ENCODE data around the gene ENGASE.
"Not testable (repeated sequence)": the region's sequence is repeated elsewhere in the genome, so short reads cannot be mapped to it uniquely, and the experiment has no call there.

Gene ENGASE

DNA sequence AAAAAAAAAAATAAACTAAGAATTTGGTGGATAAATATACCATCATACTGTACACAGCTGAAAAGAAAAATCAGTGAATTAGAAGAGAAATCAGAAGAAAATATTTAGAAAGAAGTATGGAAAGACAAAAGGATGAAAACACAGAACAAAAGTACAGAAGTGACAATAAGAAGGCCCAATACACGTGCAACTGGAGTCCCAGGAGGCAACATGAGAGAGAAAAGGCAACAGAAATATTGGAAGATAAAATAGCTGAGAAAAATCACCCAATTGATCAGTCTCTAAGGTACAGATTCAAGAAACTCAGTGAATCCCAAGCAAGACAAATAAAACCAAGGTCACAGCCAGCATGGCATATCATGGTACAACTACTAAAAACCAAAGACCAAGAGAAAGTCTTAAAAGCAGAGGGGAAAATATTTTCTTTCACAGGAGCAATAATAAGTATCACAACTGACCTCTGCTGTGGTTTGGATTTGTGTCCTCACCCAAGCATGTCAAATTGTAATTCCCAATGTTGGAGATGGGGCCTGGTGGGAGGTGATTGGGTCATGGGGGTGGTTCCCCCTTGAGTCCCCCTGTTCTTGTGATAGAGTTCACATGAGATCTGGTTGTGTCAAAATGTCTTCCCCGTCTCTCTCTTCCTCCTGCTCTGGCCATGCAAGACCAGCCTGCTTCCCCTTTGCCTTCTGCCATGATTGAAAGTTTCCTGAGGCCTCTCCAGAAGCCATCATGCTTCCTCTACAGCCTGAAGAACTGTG is 20.2 kb upstream of the ENGASE start:
- no peak overlapping the region for H3K27ac Mint-ChIP-seq
- no peak overlapping the region for H3K4me3 Mint-ChIP-seq

DNA sequence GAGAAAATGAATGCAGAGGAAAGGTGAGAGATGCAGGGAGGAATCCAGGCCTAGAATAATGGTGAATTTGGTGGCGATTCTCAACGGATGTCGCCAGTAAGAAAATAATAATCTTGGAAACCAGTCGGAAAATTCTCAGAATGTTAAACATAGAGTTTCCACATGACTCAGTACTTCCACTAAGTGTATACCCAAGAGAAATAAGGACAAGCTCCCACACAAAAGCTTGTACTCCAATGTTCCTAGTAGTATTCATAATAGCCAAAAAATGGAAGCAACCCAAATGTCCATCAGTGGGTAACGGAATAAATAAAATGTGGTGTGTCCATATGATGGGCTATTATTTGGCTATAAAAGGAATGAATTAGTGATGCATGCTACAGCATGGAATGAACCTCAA is 19.4 kb upstream of the ENGASE start:
- ATAC-seq (no peak), DNase-seq (no peak)
- peaks cover 17% of the 10 kb centered on the region for H3K27me3 Mint-ChIP-seq
- H3K4me1 Mint-ChIP-seq = peaks cover 6% of the 10 kb centered on the region
- H3K36me3 Mint-ChIP-seq (ENCODE audit: low read depth) = peaks cover 2% of the 10 kb centered on the region
- no peak overlapping the region for H3K27ac Mint-ChIP-seq
- H3K4me3 Mint-ChIP-seq = no peak overlapping the region
- H3K9me3 Mint-ChIP-seq = peaks cover 13% of the 10 kb centered on the region

More for the DNA sequence above, 20.2 kb upstream of the ENGASE start:
- no peak for DNase-seq
- H3K4me1 Mint-ChIP-seq = peaks cover 6% of the 10 kb centered on the region
- H3K36me3 Mint-ChIP-seq (ENCODE audit: low read depth) = peaks cover 2% of the 10 kb centered on the region
- ATAC-seq = no peak
- H3K9me3 Mint-ChIP-seq = peaks cover 13% of the 10 kb centered on the region
- peaks cover 17% of the 10 kb centered on the region for H3K27me3 Mint-ChIP-seq

DNA sequence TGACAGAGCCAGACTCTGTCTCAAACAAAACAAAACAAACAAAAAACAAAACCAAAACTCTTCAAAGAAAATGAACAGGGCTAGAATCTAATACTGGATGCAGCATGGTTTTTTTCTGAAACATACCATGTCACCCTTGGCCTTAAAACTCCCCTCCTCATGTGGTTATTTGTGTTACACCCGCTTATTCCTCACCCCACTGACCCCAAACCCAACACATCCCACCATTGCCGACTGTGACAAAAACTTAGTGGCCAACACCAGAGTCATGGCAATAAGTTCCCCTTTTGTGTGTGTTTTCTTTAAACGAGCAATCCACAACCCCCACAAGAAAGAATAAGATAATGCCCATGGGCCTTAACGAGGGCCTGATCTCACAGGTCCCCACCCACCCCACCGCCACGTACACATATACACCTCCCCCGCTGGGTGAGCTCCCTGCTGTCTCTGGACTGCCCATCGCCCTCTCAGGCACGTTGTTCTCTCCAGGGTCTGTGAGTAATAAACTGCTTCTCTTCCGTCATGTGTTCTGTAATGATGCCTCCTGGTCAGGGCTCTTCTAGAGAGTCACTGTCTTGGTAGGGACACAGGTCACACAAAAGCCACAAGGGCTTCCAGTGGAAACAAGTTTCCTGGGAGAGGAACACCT is 16.8 kb upstream of the ENGASE start:
- no peak overlapping the region for H3K4me3 Mint-ChIP-seq
- no peak overlapping the region for H3K27ac Mint-ChIP-seq
- peaks cover 2% of the 10 kb centered on the region for H3K36me3 Mint-ChIP-seq (ENCODE audit: low read depth)
- H3K27me3 Mint-ChIP-seq = peaks cover 15% of the 10 kb centered on the region
- peaks cover 6% of the 10 kb centered on the region for H3K4me1 Mint-ChIP-seq
- peaks cover 13% of the 10 kb centered on the region for H3K9me3 Mint-ChIP-seq
- no peak for ATAC-seq
- DNase-seq = no peak

DNA sequence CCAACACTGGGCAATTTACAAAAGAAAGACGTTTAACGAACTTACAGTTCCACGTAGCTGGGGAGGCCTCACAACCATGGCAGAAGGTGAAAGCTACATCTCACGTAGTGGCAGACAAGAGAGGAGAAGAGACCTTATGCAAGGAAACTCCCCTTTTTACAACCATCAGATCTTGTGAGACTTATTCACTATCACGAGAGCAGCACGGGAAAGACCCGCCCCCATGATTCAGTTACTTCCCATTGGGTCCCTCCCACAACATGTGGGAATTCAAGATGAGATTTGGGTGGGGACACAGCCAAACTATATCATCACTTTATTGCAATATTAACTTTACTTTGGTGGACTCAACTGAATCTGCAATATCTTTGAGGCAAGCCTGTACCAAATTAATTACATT is 11.9 kb upstream of the ENGASE start:
- Mint-ChIP-seq H3K9me3 (peaks cover 3% of the 10 kb centered on the region), H3K27ac (no peak overlapping the region), H3K27me3 (peaks cover 9% of the 10 kb centered on the region), H3K36me3 (ENCODE audit: low read depth) (no peaks in the 10 kb centered on the region), H3K4me3 (no peak overlapping the region), H3K4me1 (peaks cover 10% of the 10 kb centered on the region)
- ATAC-seq (no peak), DNase-seq (no peak)

DNA sequence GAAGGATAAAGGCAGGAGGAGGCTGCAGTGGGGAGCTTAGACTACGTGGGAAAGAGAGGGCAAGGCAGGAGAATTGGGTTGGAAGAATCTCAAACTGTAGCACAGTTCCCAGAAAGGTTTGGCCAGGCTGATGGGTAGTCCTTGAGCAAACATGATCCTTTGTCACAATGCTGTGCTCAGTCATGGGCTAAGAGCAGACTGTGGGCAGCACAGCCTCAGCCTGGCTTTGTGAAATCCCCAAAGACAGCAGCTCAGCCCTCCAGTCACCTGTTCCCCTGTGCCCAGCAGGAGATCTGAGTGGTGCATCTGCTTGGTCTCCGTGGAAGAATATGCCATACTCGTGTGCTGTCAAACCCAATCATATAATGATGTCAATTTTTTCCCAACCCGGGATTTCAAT is 10.6 kb upstream of the ENGASE start:
- DNase-seq = no peak
- Mint-ChIP-seq H3K4me1 (peaks cover 5% of the 10 kb centered on the region), H3K27ac (no peak overlapping the region), H3K4me3 (no peak overlapping the region), H3K27me3 (peaks cover 2% of the 10 kb centered on the region), H3K9me3 (no peaks in the 10 kb centered on the region), H3K36me3 (ENCODE audit: low read depth) (no peaks in the 10 kb centered on the region)
- ATAC-seq = no peak

DNA sequence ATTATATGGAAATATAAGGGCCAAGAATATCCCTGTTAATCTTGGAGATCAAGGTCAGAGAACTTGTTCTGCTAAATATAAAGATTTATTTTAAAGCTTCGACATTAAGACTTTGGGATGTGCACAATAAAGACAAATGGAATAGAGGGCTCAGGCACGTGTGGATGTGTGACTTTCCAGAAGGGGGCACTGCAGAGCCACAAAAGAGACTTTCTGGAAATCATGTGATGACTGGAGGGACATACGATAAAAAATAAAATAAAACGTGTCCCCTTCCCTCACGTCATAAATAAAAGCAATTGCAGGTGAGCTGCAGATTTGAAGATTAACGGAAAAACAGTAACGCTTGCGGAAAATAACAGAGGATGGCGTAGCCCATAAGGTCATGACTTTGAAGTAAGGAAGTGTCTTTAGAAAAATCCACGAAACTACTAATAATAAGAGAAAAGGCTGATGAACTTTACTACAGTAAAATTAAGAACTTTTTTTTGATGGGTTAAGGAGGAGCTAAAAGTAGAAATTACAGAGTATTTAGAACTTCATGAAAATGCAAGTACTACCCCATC is 9.4 kb upstream of the ENGASE start:
- peaks cover 4% of the 10 kb centered on the region for H3K4me1 Mint-ChIP-seq
- no peak overlapping the region for H3K4me3 Mint-ChIP-seq

DNA sequence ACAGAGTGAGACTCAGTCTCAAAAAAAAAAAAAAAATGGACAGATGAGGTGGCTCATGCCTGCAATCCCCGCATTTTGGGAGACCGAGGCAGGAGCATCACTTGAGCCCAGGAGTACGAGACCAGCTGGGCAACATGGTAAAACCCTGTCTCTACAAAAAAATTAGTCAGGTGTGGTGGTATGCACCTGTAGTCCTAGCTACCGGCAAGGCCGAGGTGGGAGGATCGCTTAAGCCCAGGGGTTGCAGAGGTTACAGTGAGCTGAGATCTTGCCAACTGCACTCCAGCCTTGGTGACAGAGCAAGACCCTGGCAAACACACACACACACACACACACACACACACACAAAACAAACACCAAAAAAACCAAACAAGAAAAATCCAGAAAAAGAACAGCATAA is 7.7 kb upstream of the ENGASE start:
- no peaks in the 10 kb centered on the region for H3K36me3 Mint-ChIP-seq (ENCODE audit: low read depth)
- peaks cover 4% of the 10 kb centered on the region for H3K4me1 Mint-ChIP-seq
- no peak overlapping the region for H3K4me3 Mint-ChIP-seq
- H3K9me3 Mint-ChIP-seq = no peaks in the 10 kb centered on the region
- H3K27ac Mint-ChIP-seq = no peak overlapping the region
- DNase-seq (no peak), ATAC-seq (no peak)
- no peaks in the 10 kb centered on the region for H3K27me3 Mint-ChIP-seq

More for the DNA sequence above, 9.4 kb upstream of the ENGASE start:
- Mint-ChIP-seq H3K9me3 (no peaks in the 10 kb centered on the region), H3K36me3 (ENCODE audit: low read depth) (no peaks in the 10 kb centered on the region), H3K27ac (no peak overlapping the region), H3K27me3 (peaks cover under 1% of the 10 kb centered on the region)
- ATAC-seq (no peak), DNase-seq (peak; percentile 65)

DNA sequence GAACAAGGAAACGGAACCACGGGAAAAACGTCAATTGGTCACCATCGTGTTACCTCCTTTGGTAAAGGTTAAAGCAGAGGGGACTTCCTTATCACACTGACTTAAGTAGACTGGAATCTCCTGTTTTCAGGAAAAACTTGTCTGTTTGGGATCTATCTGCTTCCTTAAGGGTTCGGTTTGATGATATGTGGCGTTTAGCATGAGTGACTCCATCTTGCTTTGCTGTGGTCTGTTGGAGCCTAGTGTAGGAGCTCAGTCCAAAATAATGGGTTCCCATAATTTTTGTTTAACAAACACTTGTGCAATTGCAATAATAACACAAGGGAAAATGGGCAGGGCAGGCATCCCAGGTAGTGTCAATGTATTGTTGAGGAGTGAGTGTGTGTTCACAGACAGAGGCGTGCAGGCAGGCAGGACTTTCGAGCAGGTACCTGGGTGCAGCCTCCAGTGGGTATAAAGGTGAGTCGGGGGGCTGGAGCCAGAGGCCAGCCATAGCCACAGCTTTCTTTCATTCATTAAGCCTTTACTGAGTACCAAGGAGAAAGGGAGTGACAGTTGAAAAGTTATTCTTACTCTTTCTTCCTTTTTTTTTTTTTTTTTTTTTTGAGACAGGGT is 4.3 kb upstream of the ENGASE start:
- H3K4me1 Mint-ChIP-seq = peaks cover 5% of the 10 kb centered on the region
- H3K4me3 Mint-ChIP-seq = no peak overlapping the region

DNA sequence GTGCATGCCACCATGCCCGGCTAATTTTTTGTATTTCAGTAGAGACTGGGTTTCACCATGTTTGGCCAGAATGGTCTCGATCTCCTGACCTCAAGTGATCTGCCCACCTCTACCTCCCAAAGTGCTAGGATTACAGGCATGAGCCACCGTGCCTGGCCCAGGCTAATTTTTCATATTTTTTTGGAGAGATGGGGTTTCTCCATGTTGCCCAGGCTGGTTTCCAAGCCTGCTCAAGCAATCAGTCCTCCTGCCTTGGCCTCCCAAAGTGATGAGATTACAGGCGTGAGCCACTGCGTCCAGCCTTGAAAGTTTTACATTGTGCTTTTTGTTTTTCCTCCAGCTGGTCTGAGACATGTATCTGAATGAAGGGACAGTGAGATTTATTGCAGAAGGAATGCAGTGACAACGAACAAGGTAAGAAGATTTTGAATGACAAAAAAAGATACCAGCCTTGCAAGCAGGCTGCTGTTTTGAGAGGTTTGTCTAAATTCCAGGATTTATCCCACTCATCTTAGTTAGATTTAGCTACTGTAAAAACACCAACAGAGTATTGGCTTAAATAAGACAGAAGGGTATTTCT is 3.4 kb upstream of the ENGASE start:
- DNase-seq (no peak), ATAC-seq (no peak)
- Mint-ChIP-seq H3K4me1 (peaks cover 14% of the 10 kb centered on the region), H3K27ac (no peak overlapping the region), H3K9me3 (no peaks in the 10 kb centered on the region), H3K4me3 (no peak overlapping the region), H3K27me3 (no peaks in the 10 kb centered on the region), H3K36me3 (ENCODE audit: low read depth) (no peaks in the 10 kb centered on the region)

More for the DNA sequence above, 4.3 kb upstream of the ENGASE start:
- H3K36me3 Mint-ChIP-seq (ENCODE audit: low read depth) = no peaks in the 10 kb centered on the region
- ATAC-seq (no peak), DNase-seq (no peak)
- no peaks in the 10 kb centered on the region for H3K27me3 Mint-ChIP-seq
- H3K27ac Mint-ChIP-seq = no peak overlapping the region
- H3K9me3 Mint-ChIP-seq = no peaks in the 10 kb centered on the region

DNA sequence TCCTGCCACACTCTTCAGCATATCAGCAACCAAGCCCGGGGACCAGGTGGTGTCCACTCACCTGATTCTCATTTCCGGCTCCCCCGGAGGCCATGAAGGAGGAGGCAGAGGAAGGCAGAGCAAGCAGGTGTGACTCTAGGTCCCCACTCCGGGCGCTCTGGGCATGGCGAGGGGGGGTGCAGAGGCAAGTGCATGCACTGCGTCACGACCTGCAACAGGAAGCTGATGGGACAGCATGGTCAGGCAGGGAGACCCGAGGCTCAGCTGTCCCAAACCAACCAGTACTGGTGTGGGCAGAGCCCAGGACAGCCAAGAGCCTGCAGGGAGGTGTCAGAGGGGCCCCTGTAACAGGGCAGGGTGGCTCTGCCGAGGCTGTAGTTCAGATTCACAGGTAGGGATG is 2.1 kb upstream of the ENGASE start:
- Mint-ChIP-seq H3K4me1 (peaks cover 17% of the 10 kb centered on the region), H3K4me3 (no peak overlapping the region), H3K36me3 (ENCODE audit: low read depth) (no peaks in the 10 kb centered on the region), H3K9me3 (no peaks in the 10 kb centered on the region), H3K27me3 (no peaks in the 10 kb centered on the region), H3K27ac (no peak overlapping the region)
- ATAC-seq (no peak), DNase-seq (no peak)

DNA sequence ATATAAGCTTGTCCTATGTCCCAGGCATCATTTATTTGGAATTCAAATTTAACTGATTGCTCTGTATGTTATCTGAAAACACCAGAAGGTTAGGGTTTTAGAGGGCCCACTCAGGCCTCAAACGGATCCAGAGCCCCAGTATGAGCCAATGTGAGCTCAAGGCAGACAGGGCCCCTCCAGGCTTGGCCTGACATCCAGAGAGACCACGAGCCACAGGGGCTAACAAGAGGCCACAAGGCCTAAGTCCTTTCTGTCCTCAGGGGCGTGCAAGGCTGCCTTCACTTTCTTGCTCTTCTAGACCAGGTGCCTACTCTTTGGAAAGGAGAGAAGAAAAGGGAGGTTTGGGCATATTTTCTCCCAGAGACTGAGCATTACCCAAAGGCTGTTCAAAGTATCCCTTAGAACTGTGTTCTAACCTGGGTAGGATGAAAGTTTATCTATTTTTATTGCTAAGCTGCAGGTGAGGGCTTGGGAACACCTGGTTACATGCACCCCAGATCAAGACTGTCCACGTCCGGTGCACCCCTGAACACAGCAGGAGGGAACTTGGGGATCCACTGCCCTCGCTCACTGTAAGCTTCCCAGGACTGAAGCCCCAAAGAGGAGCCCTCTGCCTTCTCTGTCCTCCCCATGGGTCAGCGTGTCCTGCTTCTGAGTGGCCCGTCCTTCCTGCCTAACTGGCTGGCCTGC is 1.5 kb upstream of the ENGASE start:
- H3K27me3 Mint-ChIP-seq = no peaks in the 10 kb centered on the region
- DNase-seq (no peak), ATAC-seq (no peak)
- no peaks in the 10 kb centered on the region for H3K9me3 Mint-ChIP-seq
- H3K27ac Mint-ChIP-seq = no peak overlapping the region
- no peaks in the 10 kb centered on the region for H3K36me3 Mint-ChIP-seq (ENCODE audit: low read depth)
- H3K4me1 Mint-ChIP-seq = peaks cover 17% of the 10 kb centered on the region
- no peak overlapping the region for H3K4me3 Mint-ChIP-seq

DNA sequence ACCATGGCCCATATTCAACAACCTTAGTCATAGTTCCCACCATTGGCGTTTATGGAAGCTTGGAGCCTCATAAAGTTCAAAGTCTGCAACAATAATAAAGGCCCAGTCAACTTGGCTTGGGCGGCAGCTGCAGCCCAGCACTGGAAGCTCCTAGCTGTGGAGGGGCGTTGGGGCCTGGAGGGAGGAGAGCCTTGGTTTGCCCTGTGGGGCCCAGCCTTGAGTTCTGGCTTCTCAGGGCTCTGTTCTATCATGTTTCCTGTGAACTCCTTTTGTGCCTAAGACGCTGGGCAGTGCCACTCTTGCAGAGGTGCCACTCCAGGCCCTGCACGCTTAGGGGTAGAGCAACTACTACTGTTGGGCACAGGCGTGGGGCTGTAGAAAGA is 927 bp upstream of the ENGASE start:
- H3K4me3 Mint-ChIP-seq = no peak overlapping the region
- H3K9me3 Mint-ChIP-seq = no peaks in the 10 kb centered on the region
- DNase-seq = no peak
- H3K4me1 Mint-ChIP-seq = peaks cover 17% of the 10 kb centered on the region
- H3K36me3 Mint-ChIP-seq (ENCODE audit: low read depth) = peaks cover under 1% of the 10 kb centered on the region
- no peak for ATAC-seq
- no peak overlapping the region for H3K27ac Mint-ChIP-seq
- H3K27me3 Mint-ChIP-seq = no peaks in the 10 kb centered on the region

DNA sequence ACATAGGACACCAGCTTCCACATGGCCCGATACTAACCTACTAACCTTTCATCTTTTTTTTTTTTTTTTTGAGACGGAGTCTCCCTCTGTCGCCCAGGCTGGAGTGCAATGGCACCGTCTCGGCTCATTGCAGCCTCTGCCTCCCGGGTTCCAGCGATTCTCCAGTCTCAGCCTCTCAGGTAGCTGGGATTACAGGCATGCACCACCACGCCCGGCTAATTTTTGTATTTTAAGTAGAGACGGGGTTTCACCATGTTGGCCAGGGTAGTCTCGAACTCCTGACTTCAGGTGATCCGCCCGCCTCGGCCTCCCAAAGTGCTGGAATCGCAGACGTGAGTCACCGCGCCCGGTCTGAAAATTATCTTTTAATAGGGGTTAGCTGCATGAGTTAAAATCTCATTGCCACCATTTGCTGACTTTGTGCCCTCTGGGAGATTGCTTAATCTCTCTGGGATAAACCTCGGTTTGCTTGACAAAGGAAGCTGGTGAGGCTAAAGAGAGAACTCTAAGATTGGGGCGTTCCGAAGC is 439 bp upstream of the ENGASE start:
- DNase-seq; H3K27me3 Mint-ChIP-seq; H3K27ac Mint-ChIP-seq; H3K36me3 Mint-ChIP-seq (ENCODE audit: low read depth); ATAC-seq; H3K9me3 Mint-ChIP-seq: not testable (repeated sequence)
- H3K4me1 Mint-ChIP-seq = peaks cover 17% of the 10 kb centered on the region
- H3K4me3 Mint-ChIP-seq = peak overlapping the region; percentile 63

DNA sequence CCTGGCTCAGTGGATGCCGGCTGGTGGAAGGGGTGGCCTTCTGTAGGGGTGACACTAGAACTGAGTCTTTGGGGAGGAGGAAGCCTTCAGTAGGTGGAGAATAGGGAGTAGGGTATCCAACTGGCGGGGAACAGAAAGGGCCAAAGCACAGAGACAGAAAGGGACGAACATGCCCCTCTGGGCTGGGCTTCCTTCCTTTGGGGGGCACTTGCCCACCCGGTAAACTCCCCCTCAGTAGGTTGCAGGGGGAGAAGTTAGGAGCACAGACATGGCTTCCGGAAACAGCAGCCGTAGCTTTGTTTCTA is 774 bp downstream of the ENGASE start:
- H3K4me3 Mint-ChIP-seq = peak overlapping the region; percentile 87
- H3K4me1 Mint-ChIP-seq = peaks cover 17% of the 10 kb centered on the region
- no peaks in the 10 kb centered on the region for H3K27me3 Mint-ChIP-seq
- no peaks in the 10 kb centered on the region for H3K9me3 Mint-ChIP-seq
- H3K36me3 Mint-ChIP-seq (ENCODE audit: low read depth) = peaks cover 2% of the 10 kb centered on the region
- DNase-seq (peak; percentile 34), ATAC-seq (peak; percentile 26)
- peak overlapping the region; percentile 83 for H3K27ac Mint-ChIP-seq

Data from activated naive CD8-positive, alpha-beta T cell treated with anti-CD3 and anti-CD28 coated beads, Interleukin-2, amount 50 U/mL, for 24 hours (primary cell).